ENCODE measurements around the gene TAF10. TPM values are rescaled to one million over a fixed set of nuclear protein-coding genes. Genes with fewer than 3 reads are reported as not detected.

The TAF10 gene
- total RNA-seq, 1 donor from 2014 or later, result 124 TPM

DNA sequence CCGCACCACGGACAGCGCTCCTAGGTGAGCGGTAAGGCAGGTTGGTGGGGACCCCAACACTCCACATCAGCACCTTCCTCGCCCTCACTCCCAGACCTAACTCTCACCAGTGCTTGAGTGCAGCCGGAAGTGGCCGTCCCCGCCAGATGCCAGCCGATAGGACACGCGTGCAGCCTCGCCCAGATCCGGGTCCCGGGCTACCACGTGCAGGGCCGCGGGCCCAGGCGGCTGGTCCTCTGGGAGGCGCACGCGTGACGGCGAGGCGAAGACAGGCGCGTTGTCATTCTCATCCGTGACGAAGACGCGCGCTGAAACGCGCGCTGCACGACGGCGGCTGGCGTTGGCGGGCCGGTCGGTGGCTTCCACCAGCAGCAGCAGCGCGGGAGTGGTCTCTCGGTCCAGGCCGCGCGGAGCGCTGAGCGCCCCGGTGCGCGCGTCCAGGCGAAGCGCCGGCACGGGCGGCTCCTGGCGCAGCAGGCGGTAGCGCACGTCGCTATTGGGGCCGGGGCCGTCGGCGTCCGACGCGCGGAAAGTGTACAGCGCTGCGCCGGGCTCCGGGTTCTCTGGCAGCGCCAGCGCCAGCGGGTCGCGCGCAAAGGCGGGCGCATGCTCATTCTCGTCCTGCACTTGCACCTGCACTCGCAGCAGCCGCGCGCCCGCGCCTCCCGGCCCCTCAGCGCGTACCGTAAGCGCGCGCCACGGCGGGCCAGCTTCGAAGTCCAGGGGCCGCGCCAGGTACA lies 18.0 kb upstream of the TAF10 start:
- Mint-ChIP-seq H3K27ac (ENCODE audit: unreplicated experiment) (no peak overlapping the region), H3K9me3 (ENCODE audit: unreplicated experiment) (peaks cover 4% of the 10 kb centered on the region), H3K36me3 (ENCODE audit: unreplicated experiment) (peaks cover 32% of the 10 kb centered on the region), H3K4me1 (ENCODE audit: low read depth, unreplicated experiment) (no peaks in the 10 kb centered on the region), H3K27me3 (ENCODE audit: unreplicated experiment) (peaks cover 20% of the 10 kb centered on the region), H3K4me3 (ENCODE audit: unreplicated experiment) (no peak overlapping the region)
- no peak for DNase-seq
- TF ChIP-seq, protein P1, sequence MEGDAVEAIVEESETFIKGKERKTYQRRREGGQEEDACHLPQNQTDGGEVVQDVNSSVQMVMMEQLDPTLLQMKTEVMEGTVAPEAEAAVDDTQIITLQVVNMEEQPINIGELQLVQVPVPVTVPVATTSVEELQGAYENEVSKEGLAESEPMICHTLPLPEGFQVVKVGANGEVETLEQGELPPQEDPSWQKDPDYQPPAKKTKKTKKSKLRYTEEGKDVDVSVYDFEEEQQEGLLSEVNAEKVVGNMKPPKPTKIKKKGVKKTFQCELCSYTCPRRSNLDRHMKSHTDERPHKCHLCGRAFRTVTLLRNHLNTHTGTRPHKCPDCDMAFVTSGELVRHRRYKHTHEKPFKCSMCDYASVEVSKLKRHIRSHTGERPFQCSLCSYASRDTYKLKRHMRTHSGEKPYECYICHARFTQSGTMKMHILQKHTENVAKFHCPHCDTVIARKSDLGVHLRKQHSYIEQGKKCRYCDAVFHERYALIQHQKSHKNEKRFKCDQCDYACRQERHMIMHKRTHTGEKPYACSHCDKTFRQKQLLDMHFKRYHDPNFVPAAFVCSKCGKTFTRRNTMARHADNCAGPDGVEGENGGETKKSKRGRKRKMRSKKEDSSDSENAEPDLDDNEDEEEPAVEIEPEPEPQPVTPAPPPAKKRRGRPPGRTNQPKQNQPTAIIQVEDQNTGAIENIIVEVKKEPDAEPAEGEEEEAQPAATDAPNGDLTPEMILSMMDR (IDR thresholded peaks at IDR 0.05; ENCODE audit: partially characterized antibody, unreplicated experiment), result no peak

DNA sequence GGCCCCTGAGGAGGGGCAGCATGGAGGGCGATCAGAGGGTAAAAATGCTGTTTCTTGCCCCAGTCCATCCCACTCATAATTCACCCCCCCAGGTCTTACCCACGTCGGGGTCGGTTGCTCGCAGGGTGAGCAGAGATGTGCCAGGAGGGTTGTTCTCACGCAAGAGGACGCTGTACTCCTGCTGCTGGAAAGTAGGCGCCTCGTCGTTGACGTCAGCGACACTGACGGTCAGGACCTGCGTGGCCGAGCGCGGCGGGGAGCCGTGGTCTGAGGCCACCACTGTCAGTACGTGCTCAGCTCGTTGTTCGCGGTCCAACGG lies 17.5 kb upstream of the TAF10 start:
- peaks cover 33% of the 10 kb centered on the region for H3K36me3 Mint-ChIP-seq (ENCODE audit: unreplicated experiment)
- TF ChIP-seq, protein P1 (IDR thresholded peaks at IDR 0.05; ENCODE audit: partially characterized antibody, unreplicated experiment), result no peak
- peaks cover 20% of the 10 kb centered on the region for H3K27me3 Mint-ChIP-seq (ENCODE audit: unreplicated experiment)
- no peaks in the 10 kb centered on the region for H3K4me1 Mint-ChIP-seq (ENCODE audit: low read depth, unreplicated experiment)
- no peak overlapping the region for H3K27ac Mint-ChIP-seq (ENCODE audit: unreplicated experiment)
- H3K9me3 Mint-ChIP-seq (ENCODE audit: unreplicated experiment), result peaks cover 4% of the 10 kb centered on the region
- no peak overlapping the region for H3K4me3 Mint-ChIP-seq (ENCODE audit: unreplicated experiment)
- DNase-seq, result no peak

DNA sequence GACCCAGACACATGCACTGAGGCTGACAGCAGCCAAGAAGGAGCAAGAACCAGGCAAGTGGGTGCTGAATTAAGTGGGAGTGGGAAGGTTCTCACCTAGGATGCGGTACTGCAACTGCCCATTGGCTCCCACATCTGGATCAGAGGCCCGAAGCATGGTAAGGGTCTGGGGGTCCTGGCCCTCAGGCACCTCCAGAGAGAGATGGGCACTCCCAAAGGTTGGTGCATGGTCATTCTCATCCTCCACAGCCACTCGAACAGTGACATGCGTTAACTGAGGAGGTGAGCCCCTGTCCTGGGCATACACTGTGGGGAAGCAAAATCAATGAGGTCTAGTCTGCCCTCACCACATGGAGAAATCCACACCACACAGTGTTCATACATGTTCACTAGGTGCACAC lies 16.5 kb upstream of the TAF10 start:
- Mint-ChIP-seq H3K27ac (ENCODE audit: unreplicated experiment) (no peak overlapping the region), H3K4me3 (ENCODE audit: unreplicated experiment) (no peak overlapping the region), H3K36me3 (ENCODE audit: unreplicated experiment) (peaks cover 39% of the 10 kb centered on the region), H3K9me3 (ENCODE audit: unreplicated experiment) (peaks cover 4% of the 10 kb centered on the region), H3K4me1 (ENCODE audit: low read depth, unreplicated experiment) (no peaks in the 10 kb centered on the region), H3K27me3 (ENCODE audit: unreplicated experiment) (peaks cover 20% of the 10 kb centered on the region)
- DNase-seq, result no peak
- TF ChIP-seq, protein P1 (IDR thresholded peaks at IDR 0.05; ENCODE audit: partially characterized antibody, unreplicated experiment), result no peak

DNA sequence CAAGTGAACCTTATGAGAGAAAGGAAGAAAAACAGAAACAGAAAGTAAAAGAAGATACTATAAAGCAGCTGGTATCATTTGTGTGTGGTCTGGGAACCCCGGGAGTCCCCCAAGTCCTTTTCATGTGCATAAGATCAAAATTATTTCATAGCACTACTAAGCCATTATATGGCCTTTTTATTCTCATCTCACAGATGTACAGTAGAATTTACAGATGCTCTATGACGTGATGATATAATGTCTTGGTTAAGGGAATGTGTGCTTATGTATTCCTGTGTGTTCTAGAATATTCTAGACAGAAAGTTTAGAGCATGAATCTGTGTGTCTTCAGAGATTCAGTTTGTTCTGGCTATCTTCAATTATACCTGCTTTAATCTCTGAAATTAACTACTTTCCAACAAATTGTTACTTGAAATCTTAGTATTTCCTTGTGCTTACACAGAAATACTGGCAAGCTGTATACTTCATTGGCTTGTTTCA lies 15.8 kb upstream of the TAF10 start:
- Mint-ChIP-seq H3K4me3 (ENCODE audit: unreplicated experiment) (no peak overlapping the region), H3K9me3 (ENCODE audit: unreplicated experiment) (peaks cover 4% of the 10 kb centered on the region), H3K36me3 (ENCODE audit: unreplicated experiment) (peaks cover 32% of the 10 kb centered on the region), H3K27me3 (ENCODE audit: unreplicated experiment) (peaks cover 20% of the 10 kb centered on the region), H3K27ac (ENCODE audit: unreplicated experiment) (no peak overlapping the region), H3K4me1 (ENCODE audit: low read depth, unreplicated experiment) (no peaks in the 10 kb centered on the region)
- no peak for DNase-seq
- TF ChIP-seq, protein P1 (IDR thresholded peaks at IDR 0.05; ENCODE audit: partially characterized antibody, unreplicated experiment), result no peak

DNA sequence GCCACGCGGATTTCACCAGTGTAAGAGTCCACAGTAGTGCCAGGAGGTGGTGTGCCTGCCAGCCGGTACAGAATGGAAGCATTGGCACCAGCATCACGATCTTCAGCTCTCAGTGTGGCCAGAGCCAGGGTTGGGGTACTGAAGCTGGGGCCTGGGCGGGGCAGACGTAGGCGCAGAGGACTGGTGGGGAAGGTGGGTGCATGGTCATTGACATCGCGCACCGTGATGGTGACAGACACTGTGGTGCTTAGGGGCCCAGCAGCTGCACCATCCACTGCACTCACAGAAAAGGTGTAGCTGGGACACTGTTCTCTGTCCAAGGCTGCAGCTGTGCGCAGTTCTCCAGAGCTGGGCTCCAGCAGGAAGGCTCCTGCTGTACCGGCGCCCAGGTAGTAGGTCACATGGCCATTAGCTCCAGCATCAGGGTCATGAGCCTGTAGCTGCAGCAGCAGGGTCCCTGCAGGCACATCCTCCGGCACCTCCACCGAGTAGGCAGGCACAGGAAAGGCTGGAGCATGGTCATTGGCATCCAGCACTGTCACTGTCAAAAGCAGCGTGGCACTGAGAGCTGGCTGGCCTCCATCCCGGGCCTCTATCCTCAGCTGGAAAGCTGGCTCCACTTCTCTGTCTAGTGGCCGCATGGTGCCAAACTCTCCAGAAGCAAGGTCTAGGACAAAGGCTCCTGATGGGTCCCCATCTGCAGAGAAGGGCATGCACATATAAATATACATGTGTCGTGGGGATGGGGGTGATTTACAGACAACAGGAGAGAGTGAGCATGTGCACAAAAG lies 15.2 kb upstream of the TAF10 start:
- H3K27ac Mint-ChIP-seq (ENCODE audit: unreplicated experiment), result no peak overlapping the region
- no peaks in the 10 kb centered on the region for H3K4me1 Mint-ChIP-seq (ENCODE audit: low read depth, unreplicated experiment)
- no peak overlapping the region for H3K4me3 Mint-ChIP-seq (ENCODE audit: unreplicated experiment)
- peaks cover 4% of the 10 kb centered on the region for H3K9me3 Mint-ChIP-seq (ENCODE audit: unreplicated experiment)
- H3K27me3 Mint-ChIP-seq (ENCODE audit: unreplicated experiment), result peaks cover 20% of the 10 kb centered on the region
- H3K36me3 Mint-ChIP-seq (ENCODE audit: unreplicated experiment), result peaks cover 31% of the 10 kb centered on the region
- TF ChIP-seq, protein P1 (IDR thresholded peaks at IDR 0.05; ENCODE audit: partially characterized antibody, unreplicated experiment), result no peak
- no peak for DNase-seq

All from glutamatergic neuron (in vitro differentiated cells).